ENCODE measurements around the gene LYRM4.
A peak's percentile ranks its signal among the peaks of the same experiment; 100 is the strongest.

LYRM4 gene

GRCh38 chr6:5172041-5172653, 88.6 kb downstream of the LYRM4 start:
- DNase-seq = no peak

GRCh38 chr6:5167501-5167900, 93.2 kb downstream of the LYRM4 start:
- no peak for DNase-seq

- DNase-seq = peak; percentile 11
Observed at GRCh38 chr6:5164092-5164491, 96.7 kb downstream of the LYRM4 start.

- DNase-seq = no peak
Observed at GRCh38 chr6:5163247-5163646, 97.5 kb downstream of the LYRM4 start.

- DNase-seq = no peak
Observed at GRCh38 chr6:5162355-5162754, 98.4 kb downstream of the LYRM4 start.

GRCh38 chr6:5160206-5160605, 100.5 kb downstream of the LYRM4 start:
- no peak for DNase-seq

GRCh38 chr6:5159162-5159561, 101.6 kb downstream of the LYRM4 start:
- no peak for DNase-seq

GRCh38 chr6:5158180-5158579, 102.6 kb downstream of the LYRM4 start:
- no peak for DNase-seq

- DNase-seq = no peak
Observed at GRCh38 chr6:5157621-5158138, 103.1 kb downstream of the LYRM4 start.

- no peak for DNase-seq
Observed at GRCh38 chr6:5156627-5157026, 104.1 kb downstream of the LYRM4 start.

GRCh38 chr6:5155906-5156305, 104.8 kb downstream of the LYRM4 start:
- no peak for DNase-seq

GRCh38 chr6:5153186-5153585, 107.6 kb downstream of the LYRM4 start:
- no peak for DNase-seq

GRCh38 chr6:5152460-5152859, 108.3 kb downstream of the LYRM4 start:
- DNase-seq = no peak

- DNase-seq = no peak
Observed at GRCh38 chr6:5151955-5152401, 108.8 kb downstream of the LYRM4 start.

GRCh38 chr6:5151360-5151954, 109.3 kb downstream of the LYRM4 start:
- no peak for DNase-seq

- no peak for DNase-seq
Observed at GRCh38 chr6:5150551-5151075, 110.1 kb downstream of the LYRM4 start.

- no peak for DNase-seq
Observed at GRCh38 chr6:5149891-5150290, 110.9 kb downstream of the LYRM4 start.

- no peak for DNase-seq
Observed at GRCh38 chr6:5149159-5149704, 111.5 kb downstream of the LYRM4 start.

- no peak for DNase-seq
Observed at GRCh38 chr6:5146398-5146797, 114.4 kb downstream of the LYRM4 start.

- peak; percentile 80 for DNase-seq
Observed at GRCh38 chr6:5143634-5144311, 117.0 kb downstream of the LYRM4 start.

- no peak for DNase-seq
Observed at GRCh38 chr6:5142915-5143314, 117.8 kb downstream of the LYRM4 start.

- no peak for DNase-seq
Observed at GRCh38 chr6:5142131-5142530, 118.6 kb downstream of the LYRM4 start.

- no peak for DNase-seq
Observed at GRCh38 chr6:5141046-5141445, 119.7 kb downstream of the LYRM4 start.

All from activated CD4-positive, alpha-beta T cell treated with anti-CD3 and anti-CD28 coated beads, Interleukin-2, amount 50 U/mL, for 16 hours (primary cell).